ENCODE measurements around the gene IMPG1.

GRCh38 chr6:75933387-75933975 lies 139.0 kb downstream of the IMPG1 start:
- TF ChIP-seq CTCF (IDR thresholded peaks at IDR 0.05) (no peak), POLR2A (IDR thresholded peaks at IDR 0.05) (no peak)
